Vagina (tissue), 2 donors: ENCODE data around the gene MNX1. TPM values are rescaled to one million over a fixed set of nuclear protein-coding genes. Genes with fewer than 3 reads are reported as not detected.
A peak's percentile ranks its signal among the peaks of the same experiment; 100 is the strongest.

ENCODE experiments used
- DNase-seq, 2 donors: peaks; one replicate each; pipeline ENCODE4 v3.0.0-alpha.2; 2017; ENCODE audit errors: extremely low spot score in 2 of 2
- H3K27ac ChIP-seq: fragments of 200-600 bp; sonication (generic); one replicate; pipeline ENCODE4 v1.5.1; 2019
- H3K27me3 ChIP-seq: fragments of 200-600 bp; sonication (generic); one replicate; pipeline ENCODE4 v1.5.1; 2019
- H3K36me3 ChIP-seq, 2 donors: fragments of 200-600 bp; sonication (generic); one replicate each; pipeline ENCODE4 v1.5.1; 2017 to 2019
- H3K4me1 ChIP-seq: fragments of 200-600 bp; sonication (generic); one replicate; pipeline ENCODE4 v1.5.1; 2019
- H3K4me3 ChIP-seq, 2 donors: fragments of 200-600 bp; sonication (generic); 1 replicate in 1 of 2; 2 replicates in 1 of 2; pipeline ENCODE4 v1.5.1; 2016 to 2019
- H3K9me3 ChIP-seq: fragments of 200-600 bp; sonication (generic); one replicate; pipeline ENCODE4 v1.5.1; 2019
- CTCF ChIP-seq, 3 experiments: fragments of 450-650 bp in 2 of 3; fragments of 200-600 bp in 1 of 3; sonication (generic) in 1 of 3; IDR thresholded peaks; one replicate each; pipeline ENCODE4 v1.5.1; 2017 to 2019; ENCODE audit warnings: antibody characterized with exemption in 3 of 3, mild to moderate bottlenecking in 2 of 3, moderate library complexity in 2 of 3
- POLR2A ChIP-seq, 2 donors: fragments of 450-650 bp; IDR thresholded peaks; one replicate each; pipeline ENCODE4 v1.6.1; 2017; ENCODE audit warnings: antibody characterized with exemption in 2 of 2, mild to moderate bottlenecking in 2 of 2, moderate library complexity in 2 of 2
- POLR2AphosphoS5 ChIP-seq, 2 donors: sonication (generic); formaldehyde crosslinking; IDR thresholded peaks; one replicate each; pipeline ENCODE4 v1.9.0; 2017; ENCODE audit warnings: antibody characterized with exemption in 2 of 2, mild to moderate bottlenecking in 2 of 2, low read depth in 1 of 2; ENCODE audit not compliant: insufficient read depth in 1 of 2
- intact Hi-C: fragments of 100-400 bp; cut with DNase I; formaldehyde crosslinking; loops from one replicate; pipeline ENCODE4 v1.15.1; 2023
- total RNA-seq: library from RNA; depleted of rRNA; stranded (reverse); fragments of >200 nt; gene quantifications from one replicate; pipeline ENCODE4 v1.2.3, GENCODE V29; 2016

Gene MNX1
- total RNA-seq, 1 donor from 2014 or later: not detected

DNA sequence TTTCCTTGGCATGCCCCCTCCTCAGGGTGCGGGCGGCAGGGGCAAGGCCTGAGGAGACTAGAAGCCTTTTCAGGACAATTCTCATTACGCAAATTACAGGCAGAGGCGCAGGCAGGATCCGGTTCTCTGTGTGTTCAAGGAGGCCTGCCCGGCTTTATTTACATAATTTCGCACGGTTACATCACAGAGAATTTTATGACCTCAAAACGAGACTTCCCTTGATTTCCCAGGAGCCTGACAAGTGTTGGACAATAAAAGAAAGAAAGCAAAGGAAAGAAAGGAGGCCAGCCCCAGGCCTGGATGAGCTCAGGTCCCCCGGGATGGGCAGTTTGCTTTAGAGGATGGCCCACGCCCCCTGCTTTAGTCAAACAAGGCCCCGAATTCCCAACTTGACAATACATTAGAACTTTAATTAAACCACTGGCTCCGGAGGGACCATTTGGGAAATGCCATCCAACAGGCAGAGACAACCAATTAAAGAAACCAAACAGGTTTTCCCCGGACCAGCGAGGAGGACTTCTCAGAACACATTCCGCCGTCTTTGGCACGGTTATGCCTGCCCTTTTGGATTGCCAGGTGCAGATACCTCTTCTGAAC lies 2.9 kb downstream of the MNX1 start:
- Histone ChIP-seq H3K36me3 (no peaks in the 10 kb centered on the region), H3K9me3 (no peaks in the 10 kb centered on the region), H3K4me1 (peaks cover 38% of the 10 kb centered on the region), H3K27me3 (peaks cover 27% of the 10 kb centered on the region), H3K27ac (no peak overlapping the region), H3K4me3 (no peak overlapping the region)
- intact Hi-C loops: no loop called here
- DNase-seq: no peak
- TF ChIP-seq POLR2A (IDR thresholded peaks at IDR 0.05): no peak
- TF ChIP-seq POLR2AphosphoS5 (IDR thresholded peaks at IDR 0.05; ENCODE audit: insufficient read depth in 1 of 2, low read depth in 1 of 2): no peak
- no peak for TF ChIP-seq CTCF (IDR thresholded peaks at IDR 0.05)

GRCh38 chr7:157006829-157007469 lies 3.5 kb downstream of the MNX1 start:
- intact Hi-C loops: no loop called here
- Histone ChIP-seq H3K27me3 (peaks cover 30% of the 10 kb centered on the region), H3K27ac (no peak overlapping the region), H3K4me1 (peaks cover 38% of the 10 kb centered on the region), H3K9me3 (no peaks in the 10 kb centered on the region), H3K4me3 (no peak overlapping the region), H3K36me3 (no peaks in the 10 kb centered on the region)
- TF ChIP-seq CTCF (IDR thresholded peaks at IDR 0.05): no peak
- TF ChIP-seq POLR2A (IDR thresholded peaks at IDR 0.05): no peak
- no peak for TF ChIP-seq POLR2AphosphoS5 (IDR thresholded peaks at IDR 0.05; ENCODE audit: insufficient read depth in 1 of 2, low read depth in 1 of 2)
- DNase-seq: no peak

- no peak overlapping the region for H3K4me3 ChIP-seq
- intact Hi-C loops: no loop called here
- no peak for DNase-seq
- no peak overlapping the region for H3K27ac ChIP-seq
- H3K36me3 ChIP-seq: no peaks in the 10 kb centered on the region
- H3K4me1 ChIP-seq: peaks cover 35% of the 10 kb centered on the region
- peaks cover 30% of the 10 kb centered on the region for H3K27me3 ChIP-seq
- no peak for TF ChIP-seq POLR2AphosphoS5 (IDR thresholded peaks at IDR 0.05; ENCODE audit: insufficient read depth in 1 of 2, low read depth in 1 of 2)
- TF ChIP-seq POLR2A (IDR thresholded peaks at IDR 0.05): no peak
- TF ChIP-seq CTCF (IDR thresholded peaks at IDR 0.05): no peak
- H3K9me3 ChIP-seq: no peaks in the 10 kb centered on the region
These were observed 4.2 kb downstream of the MNX1 start for GRCh38 chr7:157006205-157006747.

- Histone ChIP-seq H3K27ac (no peak overlapping the region), H3K4me1 (peaks cover 34% of the 10 kb centered on the region), H3K36me3 (no peaks in the 10 kb centered on the region), H3K9me3 (no peaks in the 10 kb centered on the region), H3K27me3 (peaks cover 30% of the 10 kb centered on the region), H3K4me3 (peak overlapping the region in 1 of 2 donors; percentile 15)
- TF ChIP-seq CTCF (IDR thresholded peaks at IDR 0.05) (no peak), POLR2AphosphoS5 (IDR thresholded peaks at IDR 0.05; ENCODE audit: insufficient read depth in 1 of 2, low read depth in 1 of 2) (no peak), POLR2A (IDR thresholded peaks at IDR 0.05) (no peak)
- intact Hi-C loops: no loop called here
- no peak for DNase-seq
These were observed 4.8 kb downstream of the MNX1 start for GRCh38 chr7:157005456-157006204.
